ENCODE data around the gene SIL1.
"Not testable (repeated sequence)": the region's sequence is repeated elsewhere in the genome, so short reads cannot be mapped to it uniquely, and the experiment has no call there.

SIL1 gene

DNA sequence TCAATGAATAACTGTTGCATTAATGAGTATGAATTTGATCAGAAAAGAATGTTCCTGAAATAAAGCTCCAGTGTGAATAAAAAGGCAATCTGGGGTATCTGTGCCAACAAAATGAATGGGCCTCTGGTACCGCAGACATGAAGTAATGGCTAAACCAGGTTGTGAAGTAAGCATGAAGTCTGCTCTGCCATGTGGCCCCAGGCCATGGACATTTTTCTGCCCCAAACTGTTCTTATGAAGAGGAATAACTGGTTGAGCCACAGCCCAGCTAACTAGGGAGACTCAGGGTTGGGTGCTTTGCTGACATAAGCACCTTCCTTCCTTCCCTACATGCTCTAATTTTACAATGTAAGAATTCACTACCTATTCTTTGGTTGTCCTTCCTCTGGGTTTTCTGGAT lies 175.6 kb downstream of the SIL1 start:
- no peak for DNase-seq (ENCODE audit: low spot score)

DNA sequence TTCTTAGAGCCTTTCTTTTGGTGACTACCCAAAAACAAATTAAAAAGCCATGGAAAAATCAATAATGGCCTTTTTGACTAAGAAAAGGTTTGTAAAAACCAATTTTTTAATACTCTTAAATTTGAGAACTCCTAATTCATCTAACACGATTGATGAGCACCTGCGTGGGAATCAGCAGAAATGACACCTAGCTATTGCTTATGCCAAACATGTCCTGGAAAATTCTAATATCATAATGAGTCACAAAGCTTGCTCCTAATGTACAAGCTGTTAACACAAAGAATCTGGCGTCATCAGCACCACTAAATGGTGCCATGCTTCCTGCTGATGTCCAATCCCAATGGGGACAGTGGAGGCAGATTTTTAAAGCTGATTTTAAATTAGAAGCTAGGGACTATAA lies 176.8 kb downstream of the SIL1 start:
- DNase-seq (ENCODE audit: low spot score) = no peak

DNA sequence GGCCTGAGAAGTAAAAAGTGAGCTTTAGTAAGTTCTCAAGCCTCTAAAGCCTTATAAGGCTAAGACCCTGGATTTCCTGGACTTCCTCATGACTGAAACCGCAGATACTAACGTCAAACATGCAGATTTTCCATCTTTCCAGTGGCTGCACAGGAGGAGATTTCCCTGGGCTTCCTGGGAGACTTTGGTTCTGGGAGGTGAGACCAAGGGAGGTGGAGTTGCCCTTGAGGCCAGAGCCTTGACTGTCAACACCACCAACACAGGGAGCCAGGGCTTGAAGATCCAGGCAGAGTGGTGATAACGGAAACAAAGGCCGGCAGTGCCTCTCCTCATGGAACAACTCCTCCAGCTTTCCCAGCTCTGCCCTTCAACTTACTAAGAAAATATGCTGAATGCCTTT lies 178.3 kb downstream of the SIL1 start:
- DNase-seq (ENCODE audit: low spot score) = no peak

DNA sequence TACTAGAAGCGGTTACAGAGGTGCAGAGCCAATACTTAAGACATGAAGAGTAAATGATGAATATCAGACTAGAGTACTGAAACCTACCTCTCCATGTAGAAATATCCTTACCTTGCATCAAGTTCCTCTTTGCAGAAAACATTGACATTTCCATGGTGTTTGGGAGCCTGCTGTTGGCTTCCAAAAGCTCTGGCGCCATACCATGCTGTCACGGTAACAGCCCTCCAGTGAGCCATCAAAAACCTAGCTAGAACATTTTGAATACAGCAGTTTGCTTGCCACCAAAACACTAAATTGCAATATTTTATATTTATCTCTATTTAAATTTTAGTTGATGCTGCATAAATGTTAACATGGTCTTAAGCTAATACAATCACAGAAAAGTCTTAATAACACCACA lies 179.0 kb downstream of the SIL1 start:
- DNase-seq (ENCODE audit: low spot score) = no peak

DNA sequence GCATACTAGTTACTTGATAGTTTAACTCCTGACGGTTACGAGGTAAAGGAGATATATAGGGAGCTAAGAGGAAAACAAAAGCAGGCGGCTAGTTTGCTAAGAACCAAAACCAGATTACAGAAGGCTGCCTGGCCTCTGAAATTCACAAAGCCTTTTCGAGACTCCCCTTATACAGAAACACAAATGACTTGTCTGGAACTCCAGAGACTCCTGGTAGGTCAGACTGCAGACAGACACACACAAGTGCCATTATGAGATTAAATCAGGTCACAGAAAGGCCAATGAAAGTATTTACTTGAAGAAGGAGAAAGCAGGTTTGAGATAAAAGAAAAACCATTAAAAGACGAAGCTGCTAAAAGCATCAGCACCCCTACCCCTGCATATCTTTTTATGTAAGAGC lies 180.5 kb downstream of the SIL1 start:
- DNase-seq (ENCODE audit: low spot score) = no peak

DNA sequence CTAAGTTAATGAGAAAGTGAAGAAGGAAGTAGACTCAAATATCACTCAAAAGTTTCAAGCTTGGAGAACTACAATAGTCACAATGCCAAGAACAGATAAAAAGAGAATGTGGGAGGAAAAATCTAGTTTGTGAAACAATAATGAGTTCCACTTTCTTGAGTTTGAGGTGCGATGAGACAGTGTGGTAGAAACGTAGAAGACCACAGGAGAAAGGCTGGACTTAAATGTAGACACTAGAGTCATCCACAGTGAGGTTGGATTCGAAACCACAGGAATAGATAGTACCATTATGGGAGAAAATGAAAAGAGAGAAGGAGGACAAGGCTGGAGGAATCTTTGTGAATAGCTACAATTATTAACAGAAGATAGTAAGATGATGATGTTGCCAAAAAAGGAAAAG lies 182.0 kb downstream of the SIL1 start:
- DNase-seq (ENCODE audit: low spot score) = no peak

DNA sequence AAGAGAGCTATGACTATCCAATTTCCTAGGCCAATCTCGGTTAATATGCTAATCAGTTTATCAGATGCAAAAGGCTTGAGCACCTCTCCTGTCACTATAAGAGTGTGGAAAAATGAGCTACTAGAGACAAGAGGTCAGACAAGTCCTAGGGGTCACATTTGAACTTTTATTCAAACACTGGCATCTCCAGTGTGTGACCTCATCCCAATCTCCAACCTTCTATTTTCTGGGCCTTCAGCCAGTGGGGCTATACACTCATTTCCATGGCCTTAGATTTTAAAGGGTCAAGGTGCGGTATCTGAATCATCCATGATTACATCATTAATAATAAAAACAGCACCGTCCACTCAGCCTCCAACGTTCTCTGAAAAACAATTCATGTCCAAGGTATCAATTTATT lies 183.4 kb downstream of the SIL1 start:
- peak; percentile 55 for DNase-seq (ENCODE audit: low spot score)

DNA sequence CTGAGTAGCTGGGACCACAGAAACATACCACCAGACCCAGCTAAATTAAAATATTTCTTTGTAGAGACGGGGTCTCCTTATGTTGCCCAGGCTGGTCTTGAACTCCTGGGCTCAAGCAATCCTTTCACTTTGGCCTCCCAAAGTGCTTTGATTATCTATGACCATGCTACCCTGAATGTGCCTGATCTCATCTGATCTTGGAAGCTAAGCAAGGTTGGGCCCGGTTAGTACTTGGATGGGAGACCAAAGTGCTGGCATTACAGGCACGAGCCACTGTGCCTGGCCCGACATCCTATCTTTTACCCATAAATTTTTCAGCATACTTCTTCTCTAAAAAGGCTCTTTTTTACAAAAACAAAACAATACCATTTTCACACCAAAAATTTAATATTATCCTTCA lies 186.0 kb downstream of the SIL1 start:
- DNase-seq (ENCODE audit: low spot score) = no peak

DNA sequence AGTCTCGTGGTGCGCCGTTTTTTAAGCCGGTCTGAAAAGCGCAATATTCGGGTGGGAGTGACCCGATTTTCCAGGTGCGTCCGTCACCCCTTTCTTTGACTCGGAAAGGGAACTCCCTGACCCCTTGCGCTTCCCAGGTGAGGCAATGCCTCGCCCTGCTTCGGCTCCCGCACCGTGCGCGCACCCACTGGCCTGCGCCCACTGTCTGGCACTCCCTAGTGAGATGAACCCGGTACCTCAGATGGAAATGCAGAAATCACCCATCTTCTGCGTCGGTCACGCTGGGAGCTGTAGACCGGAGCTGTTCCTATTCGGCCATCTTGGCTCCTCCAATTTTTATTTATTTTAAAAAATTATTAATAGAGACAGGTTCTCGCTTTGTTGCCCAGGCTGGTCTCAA lies 187.0 kb downstream of the SIL1 start:
- not testable (repeated sequence) for DNase-seq (ENCODE audit: low spot score)

DNA sequence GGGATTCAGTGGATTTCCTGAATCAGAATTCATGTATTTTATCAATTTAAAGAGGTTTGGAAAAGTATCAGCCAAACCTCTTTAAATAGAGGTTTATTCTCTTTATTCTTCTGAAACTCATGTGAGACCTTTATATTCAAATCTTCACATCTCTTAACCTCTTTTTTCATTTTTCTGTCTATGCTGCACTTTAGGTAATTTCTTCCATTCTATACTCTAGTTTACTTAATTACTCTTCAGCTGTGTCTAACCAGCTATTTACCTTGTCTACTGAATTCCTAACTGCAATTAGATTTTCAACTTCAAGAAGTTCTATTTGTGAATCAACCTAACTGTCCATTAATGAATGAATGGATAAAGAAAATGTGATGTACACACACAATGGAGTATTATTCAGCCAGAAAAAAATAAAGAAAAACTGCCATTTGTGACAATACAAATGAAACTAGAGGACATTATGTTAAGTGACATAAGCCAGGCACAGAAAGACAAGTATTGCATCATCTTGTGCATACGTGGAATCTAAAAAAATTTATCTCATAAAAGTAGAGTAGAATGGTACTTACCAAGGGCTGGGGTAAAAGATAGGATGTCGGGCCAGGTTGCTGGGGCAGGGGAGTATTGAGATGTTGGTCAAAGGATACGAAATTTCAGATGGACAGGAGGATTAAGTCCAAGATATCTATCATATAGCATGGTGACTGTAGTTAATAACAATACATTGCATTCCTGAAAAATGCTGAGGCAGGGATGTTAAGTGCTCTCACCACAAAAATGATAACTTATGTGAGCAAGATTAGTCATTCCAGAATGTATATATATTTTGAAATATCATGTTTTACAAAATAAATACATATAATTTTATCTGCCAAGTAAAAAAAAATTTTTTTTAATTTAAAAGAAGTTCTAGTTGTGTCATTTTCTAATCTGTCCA lies 193.5 kb downstream of the SIL1 start:
- no peak for DNase-seq (ENCODE audit: low spot score)

DNA sequence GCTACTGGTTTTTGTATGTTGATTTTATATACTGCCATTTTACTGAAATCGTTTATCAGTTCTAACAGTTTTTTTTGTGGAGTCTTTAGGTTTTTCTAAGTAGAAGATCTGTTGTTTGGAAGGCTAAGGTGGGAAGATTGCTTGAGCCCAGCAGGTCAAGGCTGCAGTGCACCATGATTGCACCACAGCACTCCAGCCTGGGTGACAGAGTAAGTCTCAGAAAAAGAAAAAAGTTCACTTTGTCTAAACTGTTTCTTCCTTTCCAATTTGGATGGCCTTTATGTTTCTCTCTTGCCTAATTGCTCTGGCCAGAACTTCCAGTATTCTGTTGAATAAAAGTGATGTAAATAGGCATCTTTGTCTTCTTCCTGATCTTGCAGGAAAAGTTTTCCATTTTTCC lies 198.5 kb downstream of the SIL1 start:
- no peak for DNase-seq (ENCODE audit: low spot score)

DNA sequence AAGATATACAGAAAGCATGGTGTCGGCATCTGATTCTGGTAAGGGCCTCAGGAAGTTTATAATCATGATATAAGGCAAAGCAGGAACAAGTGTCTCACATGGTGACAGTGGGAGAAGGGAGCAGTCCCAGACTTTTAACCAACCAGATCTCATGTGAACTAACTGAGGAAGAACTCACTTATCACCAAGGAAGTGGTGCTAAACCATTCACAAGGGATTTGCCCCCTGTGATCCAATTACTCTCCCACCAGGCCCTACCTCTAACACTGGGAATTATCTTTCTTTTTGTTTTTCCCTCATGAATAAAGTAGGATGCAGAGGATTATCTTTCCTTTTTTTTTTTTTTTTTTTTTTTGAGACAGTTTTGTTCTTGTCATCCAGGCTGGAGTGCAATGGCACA lies 199.6 kb downstream of the SIL1 start:
- no peak for DNase-seq (ENCODE audit: low spot score)

DNA sequence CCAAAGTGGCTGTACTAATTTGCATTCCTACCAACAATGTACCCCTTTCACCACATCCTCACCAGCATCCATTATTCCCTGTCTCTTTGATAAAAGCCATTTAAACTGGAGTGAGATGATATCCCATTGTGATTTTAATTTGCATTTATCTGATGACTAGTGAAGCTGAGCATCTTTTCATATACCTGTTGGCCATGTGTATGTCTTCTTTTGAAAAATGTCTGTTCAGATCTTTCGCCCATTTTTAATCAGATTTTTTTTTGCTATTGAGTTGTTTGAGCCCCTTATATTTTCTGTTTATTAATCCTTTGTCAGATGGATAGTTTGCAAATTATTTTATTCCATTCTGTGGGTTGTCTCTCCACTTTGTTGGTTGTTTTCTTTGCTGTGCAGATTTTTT lies 202.0 kb downstream of the SIL1 start:
- no peak for DNase-seq (ENCODE audit: low spot score)

DNA sequence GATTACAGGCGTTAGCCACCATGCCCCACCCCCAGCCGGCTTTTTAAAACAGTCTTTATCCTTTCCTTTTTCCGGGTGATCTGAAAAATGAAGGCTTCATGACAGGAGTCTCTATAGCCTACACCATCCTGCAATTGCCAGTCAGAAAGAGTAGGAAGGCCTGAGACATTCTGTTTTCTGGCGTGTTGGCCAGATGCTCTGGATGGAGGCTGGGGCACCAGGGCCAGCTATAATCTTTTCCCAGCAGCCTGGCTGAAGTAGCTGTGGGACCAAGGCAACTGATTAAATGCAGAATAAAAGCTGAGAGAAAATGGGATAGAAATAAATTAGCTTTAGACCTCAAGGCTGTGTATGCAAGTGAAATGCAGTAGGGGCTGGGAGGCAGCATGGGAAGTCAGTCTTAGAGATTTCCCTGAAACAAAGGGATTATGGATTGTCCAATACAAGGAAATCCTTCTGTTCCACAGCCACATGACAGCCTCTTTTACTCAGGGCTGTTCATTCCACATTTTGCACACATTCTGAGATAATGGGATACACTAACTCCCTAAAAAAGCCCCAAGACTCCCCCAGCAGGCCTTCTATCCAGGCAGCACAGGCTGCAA lies 207.1 kb downstream of the SIL1 start:
- DNase-seq (ENCODE audit: low spot score) = no peak

DNA sequence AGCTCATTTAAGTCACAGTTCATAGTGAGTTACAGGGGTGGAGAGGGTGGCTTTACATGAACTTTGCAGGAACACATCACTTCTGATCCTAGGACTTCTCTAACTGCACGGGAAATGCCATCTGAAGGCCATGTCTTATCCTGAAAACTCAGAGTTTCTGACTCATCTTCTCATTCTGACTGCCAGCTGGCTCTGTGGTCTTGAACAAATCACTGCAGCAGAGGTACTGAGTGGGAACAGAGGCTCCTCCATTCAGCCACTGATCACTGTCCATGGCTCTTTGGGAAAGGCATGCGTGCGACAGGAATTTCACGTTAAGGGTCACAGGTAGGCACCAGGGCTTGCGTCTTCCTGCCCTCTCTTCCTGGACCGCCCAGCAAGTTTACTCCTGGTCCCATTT lies 208.4 kb downstream of the SIL1 start:
- peak; percentile 79 for DNase-seq (ENCODE audit: low spot score)

DNA sequence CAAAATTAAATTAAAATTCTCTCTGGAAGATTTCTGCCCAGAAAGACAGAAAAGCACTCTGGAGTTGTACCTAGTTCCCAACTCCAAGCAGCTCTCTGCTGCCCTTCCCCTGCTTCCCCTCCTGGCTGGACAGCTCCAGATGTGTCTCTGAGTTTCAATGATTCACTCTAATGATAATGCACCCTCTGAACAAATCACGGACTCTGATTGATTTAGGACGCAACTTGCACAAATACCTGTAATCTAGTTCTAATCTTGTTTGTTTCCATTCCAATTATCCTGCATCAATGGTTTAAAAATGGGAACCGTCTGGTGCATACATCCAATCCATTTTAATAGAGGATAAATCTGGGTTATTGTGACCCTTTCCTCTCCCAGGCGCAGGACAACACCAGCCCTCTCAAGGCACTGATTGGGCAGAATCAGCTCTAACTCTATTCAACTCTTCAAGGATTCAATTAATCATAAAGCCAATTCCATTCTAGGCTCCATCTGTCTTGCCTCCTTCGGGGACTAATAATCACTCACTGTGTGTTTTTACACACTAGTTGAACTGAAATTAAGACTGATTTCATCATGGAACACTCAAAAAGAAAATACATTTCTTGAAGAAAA lies 211.9 kb downstream of the SIL1 start:
- no peak for DNase-seq (ENCODE audit: low spot score)

DNA sequence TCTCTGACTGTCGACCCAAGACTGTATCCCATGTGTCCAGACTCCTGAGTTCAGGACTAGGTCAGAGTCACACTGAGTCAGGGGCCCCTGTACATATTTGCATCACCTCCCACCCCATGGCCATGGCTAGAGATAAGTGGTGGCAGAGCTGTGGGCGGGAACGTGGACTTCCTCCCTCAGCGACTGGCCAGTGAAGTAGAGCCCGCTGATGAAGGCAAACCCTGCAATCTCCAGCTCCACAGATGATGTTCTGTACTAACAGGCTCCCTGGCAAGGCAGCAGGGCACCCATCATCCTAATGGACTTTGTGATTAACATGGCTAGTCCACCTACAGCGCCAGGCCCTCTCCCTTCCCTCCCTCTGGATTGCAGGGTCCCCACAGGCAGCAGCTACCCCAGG lies 212.5 kb downstream of the SIL1 start:
- DNase-seq (ENCODE audit: low spot score) = no peak

DNA sequence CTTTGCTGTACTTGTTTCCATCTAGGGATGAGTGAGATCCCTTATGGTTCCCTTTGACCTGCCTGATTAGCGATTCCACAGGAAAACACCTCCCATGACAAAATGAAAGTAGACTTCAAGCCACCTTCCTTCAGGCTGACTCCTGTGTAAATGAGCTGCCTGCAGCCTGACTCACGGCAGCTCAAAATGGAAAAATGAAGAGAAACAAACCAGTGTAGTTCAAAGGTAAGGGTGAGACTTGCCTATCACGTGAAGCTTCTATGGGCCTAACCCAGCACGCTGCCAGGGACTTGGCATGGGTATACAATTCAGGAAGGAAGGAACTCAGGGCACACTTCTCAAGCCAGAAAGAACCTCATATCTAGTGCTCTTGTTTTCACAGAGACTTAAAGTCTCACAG lies 212.9 kb downstream of the SIL1 start:
- no peak for DNase-seq (ENCODE audit: low spot score)

DNA sequence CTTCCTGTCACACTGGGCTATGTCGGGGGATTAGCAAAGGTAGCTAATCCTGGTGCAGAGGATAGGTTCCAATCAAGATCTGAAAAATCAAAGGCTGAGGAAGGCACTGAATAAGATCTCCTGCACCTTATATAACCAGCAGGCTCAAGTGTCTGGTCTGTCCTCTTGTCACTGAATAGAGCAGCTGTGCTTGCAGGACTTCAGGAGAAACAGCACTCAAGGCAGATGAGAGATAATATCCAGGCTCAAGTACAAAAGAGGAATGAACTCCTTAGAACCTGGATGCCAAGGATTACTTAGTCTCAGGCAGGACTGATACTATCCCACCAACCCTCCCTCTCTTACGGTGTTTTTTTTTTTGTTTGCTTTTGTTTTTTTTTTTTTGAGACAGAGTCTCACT lies 214.2 kb downstream of the SIL1 start:
- DNase-seq (ENCODE audit: low spot score) = no peak

DNA sequence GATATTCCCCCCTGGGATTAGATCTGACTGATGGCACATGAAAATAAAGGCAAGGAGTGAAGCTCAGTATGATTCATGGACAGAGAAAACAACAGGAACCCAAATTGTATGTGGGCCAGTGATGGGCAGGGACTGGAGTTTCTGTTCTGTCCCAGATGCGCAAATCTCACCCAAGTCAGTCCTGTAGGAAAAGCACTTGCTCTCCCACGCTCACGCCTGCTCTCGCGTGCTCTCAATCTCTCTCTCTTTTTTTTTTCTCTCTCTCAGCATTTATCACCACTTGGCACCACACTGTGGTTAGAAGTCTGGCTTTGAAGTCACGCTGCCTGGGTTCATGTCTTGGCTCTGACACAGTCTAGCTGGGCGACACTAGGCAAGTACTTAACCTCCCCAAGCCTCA lies 216.6 kb downstream of the SIL1 start:
- DNase-seq (ENCODE audit: low spot score) = peak; percentile 43

DNA sequence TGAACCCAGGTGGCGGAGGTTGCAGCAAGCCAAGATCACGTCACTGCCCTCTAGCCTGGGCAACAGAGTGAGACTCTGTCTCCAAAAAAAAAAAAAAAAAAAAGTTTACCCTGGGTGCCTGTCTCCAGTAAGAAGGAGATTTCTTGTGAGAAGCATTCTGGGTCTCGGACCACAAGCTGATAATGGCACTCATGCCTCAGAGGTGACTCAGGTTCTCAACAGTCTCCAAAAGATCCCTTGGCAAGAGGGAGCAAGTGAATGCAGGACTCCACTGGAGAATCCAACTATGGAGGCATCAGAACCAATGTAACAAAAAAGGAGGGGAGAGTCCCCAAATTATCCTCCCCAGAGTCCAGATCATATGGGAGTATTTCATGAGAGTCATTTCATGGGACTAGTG lies 217.0 kb downstream of the SIL1 start:
- peak; percentile 82 for DNase-seq (ENCODE audit: low spot score)

DNA sequence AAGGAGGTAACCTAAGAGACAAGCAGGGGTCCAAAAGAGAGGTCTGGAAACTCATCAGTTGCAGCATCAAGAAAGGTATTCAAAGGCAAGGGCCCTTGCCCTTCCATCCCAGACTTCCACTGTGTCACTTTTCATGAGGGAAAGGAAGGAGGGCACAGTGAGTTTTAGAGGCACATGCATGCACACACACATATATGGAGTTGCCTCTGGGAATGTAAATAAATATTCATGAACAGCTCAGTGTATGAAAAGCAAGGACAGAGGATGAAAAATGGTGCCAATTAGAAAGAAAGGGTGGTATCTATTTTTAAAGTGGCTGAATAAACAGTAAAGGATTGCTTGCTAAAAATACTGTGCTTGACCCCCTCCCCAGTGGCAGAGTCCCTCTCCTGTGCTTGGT lies 217.7 kb downstream of the SIL1 start:
- DNase-seq (ENCODE audit: low spot score) = no peak

DNA sequence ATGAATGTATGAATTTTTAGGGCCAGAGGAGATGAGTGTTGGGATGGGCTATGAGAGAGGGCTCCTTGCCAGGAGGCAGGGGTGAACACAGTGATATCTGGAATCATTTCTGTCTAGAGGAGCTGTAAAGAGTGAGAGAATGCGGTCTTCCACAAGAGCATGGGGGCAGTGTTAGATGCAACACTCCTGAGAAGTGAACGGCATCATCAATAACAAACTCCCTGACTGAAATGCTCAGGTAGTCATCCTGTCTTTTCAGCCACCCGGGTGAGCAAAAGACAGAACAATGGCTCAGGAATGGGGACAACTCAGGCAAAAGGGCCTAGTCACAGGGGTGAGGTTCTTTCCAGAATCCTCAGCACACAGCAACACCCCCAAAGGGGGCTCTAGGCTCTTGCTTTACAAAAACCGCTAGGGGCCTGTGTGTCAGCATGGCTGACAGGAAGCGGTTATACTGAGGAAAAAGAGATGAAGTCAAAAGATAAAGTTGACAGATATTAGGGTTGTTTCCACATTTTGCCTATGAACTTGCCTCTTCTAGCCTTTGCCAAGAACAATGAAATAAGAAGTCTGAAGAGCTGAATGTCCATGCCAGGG lies 218.4 kb downstream of the SIL1 start:
- no peak for DNase-seq (ENCODE audit: low spot score)

Data from AG20443 (cell line).